ENCODE measurements around the gene NR5A2. TPM values are rescaled to one million over a fixed set of nuclear protein-coding genes. Genes with fewer than 3 reads are reported as not detected.

The NR5A2 gene
- polyA plus RNA-seq, 1 donor (not counting 4 experiments of a cell fraction or from before 2014, with no cell fraction given): 0.05 TPM

DNA sequence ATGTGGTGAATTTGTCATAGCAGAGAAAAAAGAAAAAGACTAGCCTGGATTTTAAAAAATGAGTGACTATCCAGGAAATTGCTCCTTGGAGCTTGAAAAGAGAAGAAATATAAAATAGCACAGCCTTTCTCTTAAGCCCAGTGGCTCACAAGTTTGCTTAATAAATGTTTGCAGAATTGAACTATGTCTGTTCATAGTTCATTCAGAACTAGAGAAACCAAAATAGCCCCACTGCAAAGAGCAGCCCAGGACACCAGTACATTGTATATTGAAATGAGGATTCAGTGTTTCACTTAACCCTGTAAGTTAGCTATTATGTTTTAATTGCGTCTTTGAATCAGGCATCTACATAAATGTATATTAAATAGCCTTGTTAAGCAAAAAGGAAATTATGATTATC lies 88.8 kb downstream of the NR5A2 start:
- DNase-seq (ENCODE audit: low read depth, low spot score) (no peak), FAIRE-seq (no peak)
- TF ChIP-seq, protein P1, sequence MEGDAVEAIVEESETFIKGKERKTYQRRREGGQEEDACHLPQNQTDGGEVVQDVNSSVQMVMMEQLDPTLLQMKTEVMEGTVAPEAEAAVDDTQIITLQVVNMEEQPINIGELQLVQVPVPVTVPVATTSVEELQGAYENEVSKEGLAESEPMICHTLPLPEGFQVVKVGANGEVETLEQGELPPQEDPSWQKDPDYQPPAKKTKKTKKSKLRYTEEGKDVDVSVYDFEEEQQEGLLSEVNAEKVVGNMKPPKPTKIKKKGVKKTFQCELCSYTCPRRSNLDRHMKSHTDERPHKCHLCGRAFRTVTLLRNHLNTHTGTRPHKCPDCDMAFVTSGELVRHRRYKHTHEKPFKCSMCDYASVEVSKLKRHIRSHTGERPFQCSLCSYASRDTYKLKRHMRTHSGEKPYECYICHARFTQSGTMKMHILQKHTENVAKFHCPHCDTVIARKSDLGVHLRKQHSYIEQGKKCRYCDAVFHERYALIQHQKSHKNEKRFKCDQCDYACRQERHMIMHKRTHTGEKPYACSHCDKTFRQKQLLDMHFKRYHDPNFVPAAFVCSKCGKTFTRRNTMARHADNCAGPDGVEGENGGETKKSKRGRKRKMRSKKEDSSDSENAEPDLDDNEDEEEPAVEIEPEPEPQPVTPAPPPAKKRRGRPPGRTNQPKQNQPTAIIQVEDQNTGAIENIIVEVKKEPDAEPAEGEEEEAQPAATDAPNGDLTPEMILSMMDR (optimal IDR thresholded peaks at IDR 0.05 in 1 of 3, IDR thresholded peaks at IDR 0.05 in 1 of 3, conservative IDR thresholded peaks at IDR 0.05 in 1 of 3; ENCODE audit: extremely low read depth in 1 of 3, insufficient read depth in 2 of 3, low read length in 3 of 3): no peak
- TF ChIP-seq EZH2 (IDR thresholded peaks at IDR 0.05; ENCODE audit: low read length): no peak
- no peak overlapping the region for H3K9ac ChIP-seq (ENCODE audit: control insufficient read depth, extremely low read depth, insufficient read depth, low read length)
- H3K4me1 ChIP-seq (ENCODE audit: control insufficient read depth, extremely low read depth, insufficient read depth, low read length): no peaks in the 10 kb centered on the region
- H3K4me3 ChIP-seq (ENCODE audit: control insufficient read depth in 2 of 3, extremely low read depth in 1 of 3, insufficient read depth in 2 of 3, low read depth in 1 of 3, low read length in 3 of 3): no peak overlapping the region
- no peaks in the 10 kb centered on the region for H4K20me1 ChIP-seq (ENCODE audit: control insufficient read depth, extremely low read depth, insufficient read depth, low read length)
- H3K36me3 ChIP-seq (ENCODE audit: control insufficient read depth in 2 of 2, extremely low read depth in 1 of 2, insufficient read depth in 2 of 2, low read length in 2 of 2): no peaks in the 10 kb centered on the region
- no peaks in the 10 kb centered on the region for H3K79me2 ChIP-seq (ENCODE audit: control insufficient read depth, insufficient read depth, low read length)
- dilution Hi-C loops (cut with MboI; ENCODE audit: extremely low pct_ligation_motif_present, low sequenced_read_pairs): no loop called here
- no peak overlapping the region for H3K27ac ChIP-seq (ENCODE audit: control insufficient read depth, insufficient read depth, low read length)
- no peaks in the 10 kb centered on the region for H3K9me3 ChIP-seq (ENCODE audit: control insufficient read depth, low read depth, low read length)
- H3K27me3 ChIP-seq (ENCODE audit: control insufficient read depth, extremely low read depth, insufficient read depth, low read length): no peaks in the 10 kb centered on the region
- no peak overlapping the region for H2AFZ ChIP-seq (ENCODE audit: control insufficient read depth, low read length)
- no peaks in the 10 kb centered on the region for H3K9me1 ChIP-seq (ENCODE audit: control insufficient read depth, extremely low read depth, insufficient read depth, low read length)
- no peak overlapping the region for H3K4me2 ChIP-seq (ENCODE audit: control insufficient read depth, extremely low read depth, insufficient read depth, low read depth, low read length)

DNA sequence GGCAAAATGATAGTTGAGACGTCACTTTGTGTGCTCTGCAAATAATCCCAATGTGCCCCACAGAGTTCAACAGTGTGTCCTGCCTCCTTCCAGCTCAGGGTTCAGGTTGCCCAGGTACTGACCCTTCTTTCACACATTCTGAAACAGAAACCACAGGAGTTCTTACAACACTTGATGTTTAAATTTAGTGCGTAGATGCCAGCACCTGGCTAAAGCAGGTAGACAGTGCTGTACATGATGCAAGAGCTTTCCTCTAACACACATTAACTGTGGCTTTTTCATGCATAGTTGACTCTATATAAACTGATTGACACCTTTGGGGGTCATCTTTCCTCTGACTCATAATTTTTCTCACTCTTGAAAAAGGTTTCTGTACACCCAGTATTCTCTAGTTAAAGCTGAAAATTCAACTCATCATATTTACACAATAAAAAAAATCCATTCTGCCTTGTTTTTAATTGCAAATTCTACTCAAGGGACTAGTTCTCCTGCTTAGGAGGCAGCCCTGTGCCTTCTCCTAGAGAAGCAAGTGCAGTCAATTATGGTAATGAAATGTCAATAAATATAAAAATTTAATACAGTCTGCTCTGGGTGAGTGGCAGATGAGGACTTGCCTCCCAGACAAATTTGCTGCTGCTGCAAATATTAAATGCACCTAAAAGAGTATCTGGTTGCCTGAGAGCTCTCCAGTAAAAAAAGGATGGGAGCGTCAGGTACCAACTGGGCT lies 91.4 kb downstream of the NR5A2 start:
- dilution Hi-C loops (cut with MboI; ENCODE audit: extremely low pct_ligation_motif_present, low sequenced_read_pairs): no loop called here
- no peaks in the 10 kb centered on the region for H3K4me1 ChIP-seq (ENCODE audit: control insufficient read depth, extremely low read depth, insufficient read depth, low read length)
- H3K4me3 ChIP-seq (ENCODE audit: control insufficient read depth in 2 of 3, extremely low read depth in 1 of 3, insufficient read depth in 2 of 3, low read depth in 1 of 3, low read length in 3 of 3): no peak overlapping the region
- H4K20me1 ChIP-seq (ENCODE audit: control insufficient read depth, extremely low read depth, insufficient read depth, low read length): no peaks in the 10 kb centered on the region
- H3K9me3 ChIP-seq (ENCODE audit: control insufficient read depth, low read depth, low read length): no peaks in the 10 kb centered on the region
- no peaks in the 10 kb centered on the region for H3K79me2 ChIP-seq (ENCODE audit: control insufficient read depth, insufficient read depth, low read length)
- H3K4me2 ChIP-seq (ENCODE audit: control insufficient read depth, extremely low read depth, insufficient read depth, low read depth, low read length): no peak overlapping the region
- H3K9ac ChIP-seq (ENCODE audit: control insufficient read depth, extremely low read depth, insufficient read depth, low read length): no peak overlapping the region
- H2AFZ ChIP-seq (ENCODE audit: control insufficient read depth, low read length): no peak overlapping the region
- H3K27ac ChIP-seq (ENCODE audit: control insufficient read depth, insufficient read depth, low read length): no peak overlapping the region
- H3K36me3 ChIP-seq (ENCODE audit: control insufficient read depth in 2 of 2, extremely low read depth in 1 of 2, insufficient read depth in 2 of 2, low read length in 2 of 2): no peaks in the 10 kb centered on the region
- no peaks in the 10 kb centered on the region for H3K9me1 ChIP-seq (ENCODE audit: control insufficient read depth, extremely low read depth, insufficient read depth, low read length)
- TF ChIP-seq, protein P1 (optimal IDR thresholded peaks at IDR 0.05 in 1 of 3, IDR thresholded peaks at IDR 0.05 in 1 of 3, conservative IDR thresholded peaks at IDR 0.05 in 1 of 3; ENCODE audit: extremely low read depth in 1 of 3, insufficient read depth in 2 of 3, low read length in 3 of 3): no peak
- TF ChIP-seq EZH2 (IDR thresholded peaks at IDR 0.05; ENCODE audit: low read length): no peak
- FAIRE-seq (no peak), DNase-seq (ENCODE audit: low read depth, low spot score) (no peak)
- no peaks in the 10 kb centered on the region for H3K27me3 ChIP-seq (ENCODE audit: control insufficient read depth, extremely low read depth, insufficient read depth, low read length)

All from keratinocyte (primary cell).